ENCODE results near the gene UBE3D.

- TF ChIP-seq CTCF (IDR thresholded peaks at IDR 0.05) (no peak), POLR2A (IDR thresholded peaks at IDR 0.05) (no peak)
These were observed 151.1 kb downstream of the UBE3D start for GRCh38 chr6:82914511-82914910.
